ENCODE measurements around the gene ZIC5.

GRCh38 chr13:99938635-99939034 is 32.9 kb downstream of the ZIC5 start:
- TF ChIP-seq CTCF (IDR thresholded peaks at IDR 0.05 in 2 of 3, conservative IDR thresholded peaks at IDR 0.05 in 1 of 3; ENCODE audit: insufficient read depth in 2 of 3, low read depth in 1 of 3, low read length in 3 of 3) (no peak), MAX (CRISPR knock-in tag; IDR thresholded peaks at IDR 0.05) (no peak), ZFX (CRISPR knock-in tag; IDR thresholded peaks at IDR 0.05) (no peak), GTF2F1 (IDR thresholded peaks at IDR 0.05; ENCODE audit: low read depth, low read length) (no peak), POLR2A (conservative IDR thresholded peaks at IDR 0.05) (no peak), CBX8 (IDR thresholded peaks at IDR 0.05; ENCODE audit: borderline replicate concordance, extremely low read depth, low read depth, low read length, poor library complexity, severe bottlenecking) (no peak), KLF1 (tag; IDR thresholded peaks at IDR 0.05) (no peak), CBFA2T3 (IDR thresholded peaks at IDR 0.05) (no peak), ZNF408 (CRISPR knock-in tag; IDR thresholded peaks at IDR 0.05; ENCODE audit: low read depth) (no peak), ATF2 (CRISPR knock-in tag; IDR thresholded peaks at IDR 0.05) (no peak), RFX5 (IDR thresholded peaks at IDR 0.05; ENCODE audit: low read depth, low read length) (no peak), ETV6 (IDR thresholded peaks at IDR 0.05; ENCODE audit: borderline replicate concordance in 1 of 2, low read depth in 2 of 2, low read length in 1 of 2) (no peak), ETV6 (CRISPR knock-in tag; IDR thresholded peaks at IDR 0.05; ENCODE audit: borderline replicate concordance) (no peak)

All from K562 (cell line).